Fibroblast of peridontal ligament (primary cell): ENCODE results near the gene C11orf91.
"Not testable (repeated sequence)": the region's sequence is repeated elsewhere in the genome, so short reads cannot be mapped to it uniquely, and the experiment has no call there.

ENCODE experiments used
- DNase-seq: peaks from one replicate; pipeline ENCODE4 v3.0.0-alpha.2; 2010; ENCODE audit errors: extremely low read depth

The C11orf91 gene

DNA sequence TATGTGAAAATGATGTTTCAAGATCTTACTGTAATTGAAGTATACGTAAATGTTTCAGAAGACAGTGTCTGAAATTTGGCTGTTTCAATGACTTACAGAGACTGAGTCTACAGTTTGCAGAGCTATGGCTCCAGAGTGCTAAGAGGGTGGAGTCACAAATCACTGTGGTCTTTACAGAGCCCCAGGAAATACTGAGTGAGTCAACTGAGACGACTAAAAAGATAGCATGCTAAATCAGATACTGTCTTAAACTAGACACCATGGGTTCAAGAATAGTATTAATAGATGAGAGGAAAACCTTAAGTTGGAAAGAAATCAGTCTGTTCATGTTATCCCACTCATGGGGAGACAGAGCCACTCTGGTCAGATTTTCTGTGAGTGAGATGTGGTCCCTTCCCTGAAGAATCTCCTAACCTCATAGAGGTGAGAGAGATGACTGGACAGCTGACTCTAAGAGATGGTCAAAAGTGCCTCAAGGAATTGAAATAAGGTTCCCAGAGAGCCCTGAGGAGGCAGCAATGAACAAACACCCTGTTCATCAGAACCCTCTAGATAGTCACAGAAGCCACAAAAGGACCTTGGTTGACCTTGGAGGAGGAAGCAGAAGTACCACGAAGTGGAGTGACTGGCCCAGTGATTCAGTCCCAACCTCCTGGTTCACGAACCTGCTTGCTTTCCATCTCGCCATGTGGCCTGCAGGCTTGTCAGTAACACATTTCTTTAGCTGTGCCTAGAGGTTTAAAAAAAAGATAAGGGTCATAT is 30.2 kb downstream of the C11orf91 start:
- peak; percentile 53 for DNase-seq

DNA sequence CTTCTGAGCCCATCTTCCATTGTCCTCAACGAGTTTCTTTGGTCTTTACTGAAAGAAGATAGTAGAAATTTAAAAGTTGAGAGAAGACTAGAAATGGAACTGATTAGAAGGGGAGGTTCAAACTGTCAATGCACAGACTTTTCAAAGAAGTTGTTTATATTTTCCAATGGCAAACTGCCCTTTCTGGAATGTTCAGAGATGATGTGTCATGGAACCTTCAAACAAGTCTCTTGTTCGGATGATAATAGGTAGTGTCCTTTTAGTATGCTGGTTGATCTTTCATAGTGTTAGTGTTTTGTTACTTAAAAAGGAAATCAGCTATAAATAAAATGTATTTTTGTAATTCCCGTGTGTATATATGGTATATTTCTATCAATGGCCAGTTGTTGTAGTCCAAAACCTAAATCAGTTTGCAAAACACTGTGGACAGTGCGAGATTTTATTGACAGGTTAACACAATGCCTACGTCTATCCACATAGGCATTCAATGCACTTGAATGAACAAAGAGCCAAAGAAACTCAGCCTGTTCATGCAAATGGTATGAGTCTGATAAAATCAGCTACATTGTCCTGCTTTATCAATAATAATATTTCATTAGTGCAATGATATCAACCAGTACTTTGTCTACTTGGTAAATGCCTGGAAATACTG is 30.9 kb downstream of the C11orf91 start:
- no peak for DNase-seq

DNA sequence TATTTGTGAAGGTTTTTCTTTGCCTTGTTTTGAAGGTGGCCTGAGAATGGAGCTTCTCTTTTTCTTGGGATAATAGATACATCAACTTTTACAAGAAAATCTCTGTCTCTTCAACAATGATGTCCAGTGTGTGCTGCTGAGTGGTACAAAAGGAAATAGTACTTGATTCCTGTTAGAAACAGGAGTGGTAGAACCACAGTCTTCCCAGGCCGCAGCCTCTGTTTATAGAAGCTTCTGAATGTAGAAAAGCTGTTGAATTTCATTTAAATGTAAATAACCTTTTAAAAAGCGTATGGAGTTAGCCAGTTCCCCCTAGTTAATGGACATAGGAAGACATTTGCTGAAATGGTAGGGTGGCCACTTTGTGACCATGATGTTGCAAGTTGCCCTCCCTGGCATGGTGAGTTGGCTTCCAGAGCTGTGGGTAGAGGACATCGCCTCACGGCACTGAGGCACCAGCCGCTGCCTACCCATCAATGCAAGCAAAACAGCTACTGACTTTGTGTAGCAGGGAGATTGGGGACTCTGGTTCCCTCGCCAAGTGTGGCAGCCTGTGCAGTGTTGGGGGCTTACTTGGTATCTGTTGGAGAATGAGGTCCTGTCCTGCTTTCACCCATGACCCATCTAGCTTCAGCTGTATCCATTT is 31.6 kb downstream of the C11orf91 start:
- DNase-seq = no peak

DNA sequence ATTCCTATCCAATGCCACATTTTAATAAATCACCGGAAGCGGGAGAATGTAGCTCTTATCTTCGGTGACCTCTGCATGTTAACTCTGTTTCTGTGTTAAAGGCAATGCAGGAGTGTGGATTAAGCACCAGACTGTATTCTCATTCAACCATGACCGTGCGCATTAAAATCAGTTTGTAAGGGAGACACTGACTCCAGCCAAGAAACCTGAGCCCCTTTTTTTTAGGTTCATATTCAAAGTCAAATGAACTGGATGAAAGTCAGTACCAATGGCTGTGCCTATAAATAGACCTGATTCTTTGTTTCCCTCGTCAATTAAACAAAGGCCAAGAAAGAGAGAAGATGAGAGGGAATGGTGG is 32.2 kb downstream of the C11orf91 start:
- DNase-seq = no peak

DNA sequence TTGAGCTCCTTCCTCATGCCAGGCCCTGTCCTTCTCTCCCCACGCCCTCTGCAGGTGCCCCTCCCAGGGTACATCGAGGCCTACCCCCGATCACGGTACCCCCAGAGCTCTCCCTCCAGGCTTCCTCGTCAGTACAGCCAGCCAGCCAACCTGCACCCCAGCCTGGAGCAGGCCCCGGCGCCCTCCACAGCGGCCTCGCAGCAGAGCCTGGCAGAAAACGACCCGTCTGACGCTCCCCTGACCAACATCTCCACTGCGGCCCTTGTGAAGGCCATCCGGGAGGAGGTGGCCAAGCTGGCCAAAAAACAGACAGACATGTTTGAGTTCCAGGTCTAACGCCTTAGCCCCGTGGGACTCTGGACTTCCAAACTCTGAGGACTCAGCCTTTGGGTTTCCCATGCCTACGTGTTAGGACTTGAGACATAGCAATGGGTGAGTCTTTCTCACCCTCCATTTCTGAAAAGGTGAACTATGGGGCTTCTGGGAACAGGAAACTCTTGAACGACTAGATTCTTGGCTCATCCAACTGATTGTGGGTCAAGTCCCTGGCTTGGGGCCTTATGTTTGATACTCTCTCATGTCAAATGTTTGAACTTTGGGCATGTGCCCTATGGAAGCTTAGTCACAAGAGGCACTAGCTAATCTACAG is 32.7 kb downstream of the C11orf91 start:
- no peak for DNase-seq

DNA sequence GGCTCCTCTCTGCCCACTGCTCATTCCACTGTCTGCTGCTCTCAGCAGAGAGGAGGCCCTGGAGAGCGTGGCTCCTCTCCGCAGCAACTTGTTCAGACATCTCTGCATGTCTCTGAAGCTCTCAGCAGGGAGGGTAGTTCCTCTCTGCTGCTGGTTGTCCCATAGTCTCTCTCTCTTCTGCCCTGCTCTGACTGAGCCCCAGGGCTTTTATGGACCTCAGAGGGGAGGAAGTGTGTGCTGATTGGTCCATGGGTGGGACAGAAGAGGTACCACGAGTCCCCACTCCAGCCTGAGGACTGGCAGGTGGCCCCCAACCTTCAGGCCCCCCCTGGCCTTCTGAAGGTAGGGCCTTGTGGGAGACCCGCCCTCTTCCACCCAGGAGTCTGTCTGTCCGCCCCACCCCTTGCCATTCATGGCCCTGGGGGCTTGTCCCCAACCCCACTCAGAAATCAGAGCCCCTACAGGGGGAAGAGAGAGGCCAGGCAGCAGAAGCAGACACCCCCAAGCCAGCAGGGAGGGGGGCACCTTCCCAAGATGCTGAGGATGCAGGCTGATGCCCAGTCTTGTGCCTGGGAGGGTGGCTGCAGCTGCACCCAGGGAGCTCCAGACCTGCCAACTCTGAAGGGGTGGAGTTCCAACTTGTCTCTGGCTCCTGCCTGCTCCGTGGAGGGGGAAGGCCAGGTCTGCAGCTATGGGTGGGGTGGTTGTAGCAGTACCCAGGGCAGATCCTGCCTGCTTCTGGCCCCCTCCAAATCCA is 35.1 kb downstream of the C11orf91 start:
- no peak for DNase-seq

DNA sequence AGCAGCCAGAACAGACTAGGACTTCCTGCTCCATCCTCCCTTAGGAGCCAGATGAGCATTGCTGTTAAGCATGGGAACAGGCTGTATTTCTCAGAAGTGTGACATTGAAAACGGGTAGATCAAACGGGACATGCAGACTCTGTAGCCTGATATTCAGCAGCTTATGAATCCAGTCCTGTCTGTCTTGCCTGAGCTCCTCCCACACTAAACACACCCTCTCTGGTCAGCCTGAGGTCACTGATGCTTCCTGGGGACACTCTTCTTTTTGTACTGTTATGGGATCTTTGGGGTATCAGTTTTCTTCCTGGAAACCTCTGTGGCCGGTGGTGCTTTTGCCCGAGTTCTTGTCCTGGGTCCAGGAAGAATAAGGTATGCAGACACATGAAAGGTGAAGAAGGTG is 35.8 kb downstream of the C11orf91 start:
- no peak for DNase-seq

DNA sequence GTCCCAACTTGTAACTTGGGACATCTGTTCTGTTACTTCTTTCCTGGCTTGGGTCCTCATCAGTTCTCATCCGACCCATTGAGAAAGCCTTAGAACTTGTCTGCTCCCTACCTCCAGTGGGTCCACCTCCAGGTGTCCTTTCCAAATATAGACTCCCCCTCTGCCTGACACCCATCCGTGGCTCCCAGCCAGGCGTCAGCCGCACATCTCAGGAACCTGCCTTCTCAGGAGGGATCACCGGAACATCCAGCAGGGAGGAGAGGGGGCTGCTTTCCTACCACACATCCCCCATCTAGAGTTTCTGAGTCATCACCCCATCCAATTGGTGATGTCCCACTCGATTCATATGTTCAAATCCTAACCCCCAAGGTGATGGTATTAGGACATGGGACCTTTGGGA is 36.5 kb downstream of the C11orf91 start:
- DNase-seq = no peak

DNA sequence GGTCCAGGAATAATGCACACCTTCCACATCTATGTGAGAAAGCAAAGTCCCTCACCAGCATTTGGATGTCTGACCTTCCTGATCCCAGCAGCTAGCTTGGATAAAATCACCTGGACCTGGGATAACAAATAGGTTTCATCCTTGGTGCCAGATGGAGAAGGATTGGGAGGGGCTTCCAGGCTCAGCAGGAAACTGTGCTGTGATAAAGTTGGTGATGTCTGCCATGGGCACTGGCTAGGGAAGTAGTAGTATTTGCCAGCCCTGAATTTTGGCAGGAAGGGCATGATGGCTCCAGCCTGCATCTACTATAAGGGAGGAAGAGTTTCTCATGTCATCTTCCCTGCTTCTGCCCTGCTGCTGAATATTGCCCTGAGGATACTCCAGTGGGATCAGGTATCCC is 37.5 kb downstream of the C11orf91 start:
- DNase-seq = no peak

DNA sequence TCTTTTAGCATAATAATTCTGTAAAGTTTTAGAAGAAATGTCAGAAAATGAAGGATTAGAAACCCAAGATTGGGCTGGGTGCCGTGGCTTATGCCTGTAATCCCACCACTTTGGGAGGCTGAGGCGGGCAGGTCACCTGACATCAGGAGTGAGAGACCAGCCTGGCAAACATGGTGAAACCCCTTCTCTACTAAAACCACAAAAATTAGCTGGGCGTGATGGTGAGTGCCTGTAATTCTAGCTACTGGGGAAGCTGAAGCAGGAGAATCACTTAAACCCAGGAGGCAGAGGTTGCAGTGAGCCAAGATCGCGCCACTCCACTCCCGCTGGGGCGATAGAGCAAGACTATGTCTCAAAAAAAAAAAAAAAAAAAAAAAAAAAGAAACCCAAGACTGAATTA is 39.1 kb downstream of the C11orf91 start:
- not testable (repeated sequence) for DNase-seq

DNA sequence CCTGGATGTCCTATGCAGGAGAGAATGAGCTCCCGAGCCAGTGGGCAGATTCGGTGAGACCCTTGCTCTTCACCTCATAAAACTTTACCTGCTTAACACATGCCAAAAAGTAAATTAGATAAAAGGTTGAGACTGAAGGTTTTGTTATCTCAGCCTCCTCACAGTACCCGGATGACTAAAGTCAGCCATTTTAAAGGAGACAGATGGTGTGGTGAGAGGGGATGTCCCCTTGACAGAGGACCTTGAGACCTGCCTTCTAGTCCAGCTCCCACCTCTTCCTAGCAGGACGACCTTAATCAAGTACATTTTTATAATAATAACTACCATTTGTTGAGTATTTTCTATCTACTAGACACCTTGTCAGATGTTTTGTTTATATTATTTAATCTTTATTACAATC is 39.7 kb downstream of the C11orf91 start:
- DNase-seq = no peak

DNA sequence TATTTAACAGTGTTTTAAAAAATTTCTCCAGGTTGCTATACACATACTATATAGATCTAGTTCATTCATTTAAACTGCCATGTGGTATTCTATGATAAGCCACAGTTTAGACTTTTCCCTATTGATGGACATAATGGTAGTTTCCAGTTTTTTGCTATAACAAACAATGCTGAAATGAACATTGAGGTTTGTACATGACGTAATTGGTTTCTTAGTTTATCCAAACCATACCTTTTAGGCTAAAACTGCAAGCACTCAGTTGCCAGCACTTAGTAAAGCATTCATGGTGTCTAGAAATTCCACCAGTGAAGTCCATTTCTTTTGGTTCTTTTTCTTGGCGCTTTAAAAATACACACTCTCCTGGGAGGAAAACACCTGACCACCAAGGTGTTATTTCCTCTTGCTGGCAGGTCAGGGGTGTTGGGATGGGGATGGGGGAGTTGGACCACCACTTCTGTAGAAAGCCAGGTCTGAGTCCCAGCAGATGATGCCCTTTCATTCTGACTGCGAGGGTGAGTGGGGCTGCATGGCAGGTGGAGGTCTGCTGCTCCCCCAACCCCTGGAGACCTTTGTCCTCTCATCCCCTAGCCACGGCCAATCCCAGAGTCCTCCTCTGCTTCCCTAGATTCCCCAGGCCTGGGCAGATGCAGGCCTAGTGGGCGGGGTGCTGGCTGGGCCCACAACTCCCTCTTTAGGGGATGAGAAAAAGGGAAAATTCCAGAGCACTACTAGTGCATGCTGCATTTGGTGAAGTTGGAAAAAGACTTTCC is 41.1 kb downstream of the C11orf91 start:
- no peak for DNase-seq

DNA sequence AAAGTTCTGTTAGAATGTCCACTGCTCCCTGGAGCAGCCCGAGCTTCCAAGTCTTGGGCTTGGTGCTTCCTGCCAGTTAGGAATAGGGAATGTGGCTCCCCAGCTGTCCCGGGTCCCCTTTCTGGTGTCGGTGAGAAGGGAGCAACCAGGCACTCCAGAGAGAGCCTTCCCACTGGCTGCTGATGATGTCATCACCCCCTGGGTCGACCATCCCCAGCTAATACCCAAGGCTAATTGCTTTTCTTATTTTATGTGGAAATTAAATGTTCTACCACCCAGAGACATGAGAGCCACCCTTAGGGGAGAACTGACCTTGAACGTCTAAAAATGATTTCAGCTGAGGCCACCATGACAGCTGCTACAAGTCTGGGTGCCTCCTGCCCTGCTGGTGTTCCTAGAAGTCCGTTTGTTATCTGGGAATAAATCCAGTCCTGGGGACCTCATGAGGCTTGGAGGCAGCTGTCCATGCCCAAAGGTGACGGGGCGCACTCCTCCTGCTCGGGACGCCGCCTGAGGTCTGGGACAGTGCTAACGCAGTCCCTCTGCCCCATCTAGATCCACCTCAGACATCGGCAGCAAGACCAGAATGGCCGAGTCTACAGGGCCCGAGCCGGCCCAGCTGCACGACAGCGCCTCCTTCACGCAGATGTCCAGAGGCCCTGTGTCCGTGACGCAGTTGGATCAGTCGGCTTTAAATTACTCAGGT is 42.3 kb downstream of the C11orf91 start:
- no peak for DNase-seq

DNA sequence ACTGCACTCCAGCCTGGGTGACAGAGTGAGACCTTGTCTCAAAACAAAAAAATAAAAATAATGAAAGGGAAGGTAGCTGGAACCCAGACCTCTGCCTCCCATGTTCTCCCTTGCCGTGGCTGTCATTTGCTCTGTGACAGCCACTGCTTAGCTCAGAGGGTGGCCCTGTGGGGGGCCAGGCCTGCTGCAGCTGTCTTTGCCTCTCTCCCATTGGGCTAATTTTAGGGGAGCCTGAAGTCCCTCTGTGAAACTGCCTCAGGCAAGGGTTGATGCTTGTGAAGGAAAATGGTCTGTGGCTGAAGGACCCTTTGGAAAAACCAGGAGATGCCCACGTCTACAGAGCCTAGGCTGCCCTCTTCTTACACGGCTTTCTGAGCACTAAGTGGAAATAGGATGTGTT is 42.9 kb downstream of the C11orf91 start:
- no peak for DNase-seq

DNA sequence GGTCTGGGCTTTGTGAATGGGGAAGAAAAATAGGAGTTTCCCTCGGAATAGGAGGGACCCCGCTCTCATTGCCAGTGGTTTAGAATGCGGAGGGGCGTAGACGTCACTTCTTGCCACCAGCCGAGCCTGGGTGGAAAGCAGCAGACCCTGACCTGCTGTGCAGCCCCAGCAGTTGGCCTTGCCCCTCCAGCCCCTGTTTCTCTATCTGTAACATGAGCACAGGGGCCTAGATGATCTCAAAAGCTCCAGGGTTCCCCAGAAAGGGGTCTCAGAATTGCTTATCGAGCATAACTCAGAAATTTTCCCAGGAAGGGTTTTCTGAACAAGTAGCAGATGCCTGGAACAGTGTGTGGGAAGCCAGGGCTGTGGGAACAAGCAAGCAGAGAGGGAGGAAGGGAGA is 43.9 kb downstream of the C11orf91 start:
- DNase-seq = no peak

DNA sequence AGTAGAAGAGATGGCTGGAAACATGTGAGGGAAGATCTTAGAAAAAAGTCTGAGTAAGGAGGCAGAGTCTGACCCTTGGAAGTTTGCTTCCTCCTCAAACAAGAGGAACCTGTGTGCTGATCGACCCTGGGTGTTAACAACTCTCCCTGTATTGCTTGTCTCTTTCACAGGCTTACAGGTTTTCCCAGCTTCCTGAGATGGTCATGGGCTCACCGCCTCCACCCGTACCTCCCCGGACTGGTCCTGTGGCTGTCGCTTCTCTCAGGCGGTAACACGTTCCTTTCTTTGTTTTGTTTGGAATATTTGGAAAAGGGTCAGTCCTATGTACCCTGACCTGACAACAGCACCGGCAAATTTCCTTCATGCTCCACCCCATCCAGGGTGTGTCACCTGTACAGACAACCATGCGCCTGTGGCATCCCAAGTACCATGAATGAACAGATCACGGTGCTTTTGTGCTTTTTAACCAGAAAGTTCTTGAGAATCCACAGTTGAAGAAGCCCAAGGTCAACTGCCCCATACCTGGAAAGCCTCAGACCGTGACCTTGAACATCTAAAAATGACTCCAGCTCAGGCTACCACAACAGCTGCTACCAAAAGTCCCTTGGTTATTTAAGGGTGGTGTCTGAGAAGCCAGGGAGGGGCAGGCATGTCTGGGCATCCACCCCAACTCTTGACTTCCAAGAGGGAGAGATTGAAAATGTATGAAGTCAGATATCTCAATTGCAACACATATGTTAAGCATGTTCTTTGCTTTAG is 44.6 kb downstream of the C11orf91 start:
- no peak for DNase-seq

DNA sequence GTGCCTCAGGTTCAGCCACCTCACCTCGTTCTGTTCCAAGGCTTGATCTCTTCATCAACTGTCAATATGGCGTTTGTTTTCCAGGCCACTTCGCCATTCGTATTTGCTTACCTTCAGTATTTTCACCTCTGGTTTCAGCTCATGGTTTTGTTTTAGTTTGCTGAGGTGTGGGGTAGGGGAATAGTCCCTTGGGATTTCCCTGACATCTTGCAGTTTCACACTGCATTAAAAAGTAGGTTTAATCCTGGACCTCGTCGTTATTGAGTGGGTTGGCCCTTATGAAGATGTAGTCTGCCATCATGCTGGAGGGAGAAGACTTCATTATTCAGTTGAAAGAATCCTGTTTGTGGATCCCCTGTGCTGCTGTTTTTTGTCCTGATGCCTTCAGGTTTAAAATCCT is 46.0 kb downstream of the C11orf91 start:
- no peak for DNase-seq

DNA sequence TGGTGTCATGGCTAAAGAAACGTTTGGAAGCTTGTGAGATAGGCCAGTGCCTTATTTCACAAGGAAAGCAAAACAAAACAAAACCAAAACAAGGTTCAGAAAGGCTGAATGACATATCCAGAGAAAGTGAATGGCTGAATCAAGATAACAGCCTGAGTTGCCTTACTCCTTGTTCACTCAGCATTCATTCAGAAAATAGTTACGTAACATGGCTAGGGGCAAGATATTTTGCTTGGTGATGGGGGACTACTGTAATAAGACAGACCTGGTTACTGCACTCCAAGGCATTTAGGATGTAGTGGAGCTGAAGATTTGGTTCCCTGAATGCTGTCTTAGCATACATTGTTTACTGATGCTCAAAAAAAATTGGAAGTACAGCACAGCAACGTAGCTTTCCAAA is 47.7 kb downstream of the C11orf91 start:
- no peak for DNase-seq

DNA sequence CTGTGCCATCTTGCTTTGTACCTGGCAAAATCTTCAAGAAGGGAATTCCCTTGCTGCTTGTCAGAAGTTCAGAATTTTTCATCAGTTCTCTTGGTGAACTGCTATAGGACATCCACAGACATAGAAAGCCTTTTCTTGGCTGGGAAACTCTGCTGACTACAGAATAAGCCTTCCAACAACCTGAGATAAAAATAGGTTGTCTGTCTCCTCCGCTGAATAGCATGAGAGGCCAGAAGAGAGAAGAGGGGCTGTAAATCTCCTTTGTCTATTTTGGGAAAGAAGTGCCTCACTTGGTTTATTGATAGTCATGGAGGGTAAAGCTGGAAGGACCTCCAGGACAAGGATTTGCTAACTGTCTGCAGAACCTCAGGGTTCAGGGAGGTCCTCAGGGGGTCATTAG is 48.2 kb downstream of the C11orf91 start:
- DNase-seq = no peak

DNA sequence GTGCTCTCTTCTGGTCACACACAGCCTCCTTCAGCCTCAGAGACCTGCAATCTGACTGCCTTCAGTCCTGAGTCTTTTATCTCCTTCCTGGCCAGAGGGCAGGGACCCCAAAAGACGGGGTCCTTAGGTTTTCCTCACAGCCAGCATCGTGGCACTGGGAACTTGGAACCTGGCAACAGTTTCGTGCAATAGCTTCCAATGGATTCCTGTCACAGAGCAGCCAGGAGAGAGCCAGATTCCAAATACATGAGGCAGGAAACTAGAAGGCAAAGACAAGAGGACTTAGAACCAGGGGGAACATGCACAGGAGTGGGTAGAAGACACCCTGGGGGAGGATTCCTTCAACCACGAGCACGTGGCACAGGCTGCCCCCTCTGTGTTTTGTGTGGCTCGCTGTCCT is 48.6 kb downstream of the C11orf91 start:
- no peak for DNase-seq
